IPS DF 6.9 (cell line): Measurements from ENCODE around the gene SERPINB1.

Experiments used
- DNase-seq: peaks from one replicate; pipeline ENCODE4 v3.0.0-alpha.2; 2013; ENCODE audit warnings: low read depth, low spot score
- H3K27ac ChIP-seq: one replicate; pipeline ENCODE4 v1.5.1; 2013; ENCODE audit warnings: low read length, control low read depth
- H3K27me3 ChIP-seq: 2 replicates; pipeline ENCODE4 v1.6.1; 2013; ENCODE audit warnings: mild to moderate bottlenecking, low read length; ENCODE audit not compliant: control insufficient read depth, insufficient read depth
- H3K36me3 ChIP-seq: 2 replicates; pipeline ENCODE4 v1.6.1; 2013; ENCODE audit warnings: low read length; ENCODE audit not compliant: control insufficient read depth, insufficient read depth
- H3K4me1 ChIP-seq: 2 replicates; pipeline ENCODE4 v1.6.1; 2013; ENCODE audit warnings: low read length; ENCODE audit not compliant: control insufficient read depth, insufficient read depth
- H3K4me3 ChIP-seq: 2 replicates; pipeline ENCODE4 v1.5.1; 2013; ENCODE audit warnings: mild to moderate bottlenecking, low read length
- H3K9me3 ChIP-seq: 2 replicates; pipeline ENCODE4 v1.6.1; 2013; ENCODE audit warnings: low read length, inconsistent platforms; ENCODE audit not compliant: control insufficient read depth, insufficient read depth
- WGBS: extraction: QIAGEN DNeasy Blood & Tissue Kit; methylation state at CpG from one replicate; pipeline ENCODE4 v1.1.7; 2013; ENCODE audit warnings: mixed read lengths, missing lambda C conversion rate; ENCODE audit not compliant: insufficient read length, insufficient coverage; 5-methylcytosine and 5-hydroxymethylcytosine counted together

The SERPINB1 gene

GRCh38 chr6:2845880-2846208 is 4.2 kb upstream of the SERPINB1 start:
- no CpG with 5 or more reads among the region's 6 CpGs for WGBS
- Histone ChIP-seq H3K4me3 (no peak overlapping the region), H3K36me3 (no peaks in the 10 kb centered on the region), H3K4me1 (peaks cover 4% of the 10 kb centered on the region), H3K9me3 (no peaks in the 10 kb centered on the region), H3K27ac (no peak overlapping the region), H3K27me3 (no peaks in the 10 kb centered on the region)
- DNase-seq, result no peak

- no peaks in the 10 kb centered on the region for H3K36me3 ChIP-seq
Observed at GRCh38 chr6:2844008-2844407, 2.3 kb upstream of the SERPINB1 start.

GRCh38 chr6:2843138-2843740 is 1.6 kb upstream of the SERPINB1 start:
- no peaks in the 10 kb centered on the region for H3K9me3 ChIP-seq
- no CpG with 5 or more reads among the region's 2 CpGs for WGBS
- H3K27ac ChIP-seq, result no peak overlapping the region
- H3K36me3 ChIP-seq, result no peaks in the 10 kb centered on the region
- H3K4me3 ChIP-seq, result no peak overlapping the region
- DNase-seq, result no peak
- peaks cover 1% of the 10 kb centered on the region for H3K4me1 ChIP-seq
- H3K27me3 ChIP-seq, result no peaks in the 10 kb centered on the region

More at GRCh38 chr6:2844008-2844407, 2.3 kb upstream of the SERPINB1 start:
- H3K9me3 ChIP-seq, result no peaks in the 10 kb centered on the region
- H3K27ac ChIP-seq, result no peak overlapping the region
- no peaks in the 10 kb centered on the region for H3K27me3 ChIP-seq
- H3K4me3 ChIP-seq, result no peak overlapping the region
- peaks cover 3% of the 10 kb centered on the region for H3K4me1 ChIP-seq
- DNase-seq, result no peak

- Histone ChIP-seq H3K4me1 (peaks cover 1% of the 10 kb centered on the region), H3K36me3 (no peaks in the 10 kb centered on the region), H3K9me3 (no peaks in the 10 kb centered on the region), H3K27me3 (no peaks in the 10 kb centered on the region), H3K4me3 (no peak overlapping the region; the same call in 1 of the 2 replicates), H3K27ac (no peak overlapping the region)
- no peak for DNase-seq
- WGBS, result no CpG with 5 or more reads among the region's 2 CpGs
Observed at GRCh38 chr6:2842139-2842552, 483 bp upstream of the SERPINB1 start.

GRCh38 chr6:2840749-2841061 is 958 bp downstream of the SERPINB1 start:
- Histone ChIP-seq H3K27me3 (no peaks in the 10 kb centered on the region), H3K4me1 (no peaks in the 10 kb centered on the region), H3K36me3 (no peaks in the 10 kb centered on the region), H3K9me3 (no peaks in the 10 kb centered on the region), H3K27ac (no peak overlapping the region), H3K4me3 (no peak overlapping the region)
- no CpG with 5 or more reads among the region's 3 CpGs for WGBS
- DNase-seq, result no peak

- DNase-seq, result no peak
- H3K4me3 ChIP-seq, result no peak overlapping the region
- no peaks in the 10 kb centered on the region for H3K4me1 ChIP-seq
- no peaks in the 10 kb centered on the region for H3K36me3 ChIP-seq
- no peaks in the 10 kb centered on the region for H3K9me3 ChIP-seq
- no CpG with 5 or more reads among the region's 12 CpGs for WGBS
- no peaks in the 10 kb centered on the region for H3K27me3 ChIP-seq
- no peak overlapping the region for H3K27ac ChIP-seq
Observed at GRCh38 chr6:2839982-2840748, 1.5 kb downstream of the SERPINB1 start.

GRCh38 chr6:2839195-2839981 is 2.3 kb downstream of the SERPINB1 start:
- H3K27ac ChIP-seq, result no peak overlapping the region
- H3K4me3 ChIP-seq, result no peak overlapping the region
- no peaks in the 10 kb centered on the region for H3K36me3 ChIP-seq
- no CpG with 5 or more reads among the region's 9 CpGs for WGBS
- no peaks in the 10 kb centered on the region for H3K4me1 ChIP-seq
- no peaks in the 10 kb centered on the region for H3K27me3 ChIP-seq
- H3K9me3 ChIP-seq, result no peaks in the 10 kb centered on the region
- DNase-seq, result no peak

- Histone ChIP-seq H3K27me3 (no peaks in the 10 kb centered on the region), H3K27ac (no peak overlapping the region), H3K4me3 (no peak overlapping the region), H3K4me1 (no peaks in the 10 kb centered on the region), H3K36me3 (no peaks in the 10 kb centered on the region), H3K9me3 (no peaks in the 10 kb centered on the region)
- no peak for DNase-seq
- WGBS, result no CpG with 5 or more reads among the region's 3 CpGs
Observed at GRCh38 chr6:2838251-2838650, 3.4 kb downstream of the SERPINB1 start.

- Histone ChIP-seq H3K36me3 (no peaks in the 10 kb centered on the region), H3K9me3 (no peaks in the 10 kb centered on the region), H3K27ac (no peak overlapping the region), H3K4me3 (no peak overlapping the region), H3K27me3 (no peaks in the 10 kb centered on the region), H3K4me1 (no peaks in the 10 kb centered on the region)
- no peak for DNase-seq
Observed at GRCh38 chr6:2834262-2834661, 7.4 kb downstream of the SERPINB1 start.

GRCh38 chr6:2831392-2831791 is 10.3 kb downstream of the SERPINB1 start:
- H3K27ac ChIP-seq, result no peak overlapping the region
- no peaks in the 10 kb centered on the region for H3K27me3 ChIP-seq
- WGBS, result no CpG with 5 or more reads among the region's 2 CpGs
- H3K9me3 ChIP-seq, result no peaks in the 10 kb centered on the region
- no peaks in the 10 kb centered on the region for H3K4me1 ChIP-seq
- no peak for DNase-seq
- no peaks in the 10 kb centered on the region for H3K36me3 ChIP-seq
- H3K4me3 ChIP-seq, result no peak overlapping the region
